ES-I3 (cell line): ENCODE measurements around the gene EEF1A2.

Experiments used
- H3K36me3 ChIP-seq: 2 replicates; pipeline ENCODE4 v1.6.1; 2013; ENCODE audit warnings: mild to moderate bottlenecking, low read length, control low read depth, moderate library complexity; ENCODE audit not compliant: insufficient read depth
- H3K4me1 ChIP-seq: 2 replicates; pipeline ENCODE4 v1.6.1; 2013; ENCODE audit warnings: mild to moderate bottlenecking, control low read depth, low read length; ENCODE audit not compliant: insufficient read depth
- H3K9ac ChIP-seq: 2 replicates; pipeline ENCODE4 v1.6.1; 2013; ENCODE audit warnings: low read depth, mild to moderate bottlenecking, low read length, moderate library complexity
- H3K9me3 ChIP-seq: 2 replicates; pipeline ENCODE4 v1.6.1; 2013; ENCODE audit warnings: mild to moderate bottlenecking, low read length, moderate library complexity; ENCODE audit not compliant: control insufficient read depth, insufficient read depth

EEF1A2 gene

GRCh38 chr20:63531686-63532448 is 33.0 kb upstream of the EEF1A2 start:
- Histone ChIP-seq H3K36me3 (no peaks in the 10 kb centered on the region), H3K9me3 (no peaks in the 10 kb centered on the region), H3K4me1 (no peaks in the 10 kb centered on the region), H3K9ac (no peak overlapping the region)

GRCh38 chr20:63530788-63531160 is 31.9 kb upstream of the EEF1A2 start:
- H3K9me3 ChIP-seq = no peaks in the 10 kb centered on the region

GRCh38 chr20:63529861-63530787 is 31.2 kb upstream of the EEF1A2 start:
- no peaks in the 10 kb centered on the region for H3K9me3 ChIP-seq
- no peaks in the 10 kb centered on the region for H3K36me3 ChIP-seq
- H3K4me1 ChIP-seq = no peaks in the 10 kb centered on the region
- no peak overlapping the region for H3K9ac ChIP-seq

More at GRCh38 chr20:63530788-63531160, 31.9 kb upstream of the EEF1A2 start:
- Histone ChIP-seq H3K9ac (no peak overlapping the region), H3K4me1 (no peaks in the 10 kb centered on the region), H3K36me3 (no peaks in the 10 kb centered on the region)

- Histone ChIP-seq H3K4me1 (no peaks in the 10 kb centered on the region), H3K9ac (no peak overlapping the region), H3K9me3 (no peaks in the 10 kb centered on the region), H3K36me3 (no peaks in the 10 kb centered on the region)
These were observed 30.4 kb upstream of the EEF1A2 start for GRCh38 chr20:63529180-63529860.

GRCh38 chr20:63527184-63527583 is 28.3 kb upstream of the EEF1A2 start:
- Histone ChIP-seq H3K4me1 (no peaks in the 10 kb centered on the region), H3K36me3 (peaks cover 4% of the 10 kb centered on the region; the same call in 1 of the 2 replicates), H3K9me3 (no peaks in the 10 kb centered on the region), H3K9ac (no peak overlapping the region)

GRCh38 chr20:63525971-63526370 is 27.1 kb upstream of the EEF1A2 start:
- H3K9ac ChIP-seq = no peak overlapping the region
- no peaks in the 10 kb centered on the region for H3K9me3 ChIP-seq

GRCh38 chr20:63525185-63525584 is 26.3 kb upstream of the EEF1A2 start:
- peaks cover 7% of the 10 kb centered on the region for H3K36me3 ChIP-seq
- no peak overlapping the region for H3K9ac ChIP-seq
- H3K9me3 ChIP-seq = no peaks in the 10 kb centered on the region
- H3K4me1 ChIP-seq = no peaks in the 10 kb centered on the region

More at GRCh38 chr20:63525971-63526370, 27.1 kb upstream of the EEF1A2 start:
- H3K36me3 ChIP-seq = peaks cover 7% of the 10 kb centered on the region
- H3K4me1 ChIP-seq = no peaks in the 10 kb centered on the region

- Histone ChIP-seq H3K4me1 (no peaks in the 10 kb centered on the region; the same call in 1 of the 2 replicates), H3K36me3 (peaks cover 7% of the 10 kb centered on the region), H3K9me3 (no peaks in the 10 kb centered on the region), H3K9ac (no peak overlapping the region)
These were observed 24.2 kb upstream of the EEF1A2 start for GRCh38 chr20:63522981-63523611.

GRCh38 chr20:63522091-63522868 is 23.4 kb upstream of the EEF1A2 start:
- H3K36me3 ChIP-seq = peaks cover 7% of the 10 kb centered on the region

GRCh38 chr20:63521602-63522001 is 22.7 kb upstream of the EEF1A2 start:
- Histone ChIP-seq H3K9me3 (no peaks in the 10 kb centered on the region), H3K9ac (peak overlapping the region; percentile 86), H3K4me1 (no peaks in the 10 kb centered on the region; the same call in 1 of the 2 replicates), H3K36me3 (peaks cover 7% of the 10 kb centered on the region)

More at GRCh38 chr20:63522091-63522868, 23.4 kb upstream of the EEF1A2 start:
- H3K9ac ChIP-seq = no peak overlapping the region; the same call in 1 of the 2 replicates
- no peaks in the 10 kb centered on the region for H3K9me3 ChIP-seq
- no peaks in the 10 kb centered on the region; the same call in 1 of the 2 replicates for H3K4me1 ChIP-seq

GRCh38 chr20:63520934-63521601 is 22.2 kb upstream of the EEF1A2 start:
- Histone ChIP-seq H3K9me3 (no peaks in the 10 kb centered on the region), H3K4me1 (no peaks in the 10 kb centered on the region; the same call in 1 of the 2 replicates), H3K9ac (peak overlapping the region; percentile 86), H3K36me3 (peaks cover 7% of the 10 kb centered on the region)

- Histone ChIP-seq H3K4me1 (no peaks in the 10 kb centered on the region; the same call in 1 of the 2 replicates), H3K9ac (peak within 1 kb of the TSS; percentile 86), H3K36me3 (peaks cover 7% of the 10 kb centered on the region), H3K9me3 (no peaks in the 10 kb centered on the region)
These were observed 21.6 kb upstream of the EEF1A2 start, which contains the start of gene PPDPF for GRCh38 chr20:63520504-63520933. Gene PPDPF, plus strand, starts transcription at chr20:63520765. Its CDS starts 544 bp downstream, at chr20:63521309.
